ENCODE results near the gene CSGALNACT2.
A peak's percentile ranks its signal among the peaks of the same experiment; 100 is the strongest.

CSGALNACT2 gene

DNA sequence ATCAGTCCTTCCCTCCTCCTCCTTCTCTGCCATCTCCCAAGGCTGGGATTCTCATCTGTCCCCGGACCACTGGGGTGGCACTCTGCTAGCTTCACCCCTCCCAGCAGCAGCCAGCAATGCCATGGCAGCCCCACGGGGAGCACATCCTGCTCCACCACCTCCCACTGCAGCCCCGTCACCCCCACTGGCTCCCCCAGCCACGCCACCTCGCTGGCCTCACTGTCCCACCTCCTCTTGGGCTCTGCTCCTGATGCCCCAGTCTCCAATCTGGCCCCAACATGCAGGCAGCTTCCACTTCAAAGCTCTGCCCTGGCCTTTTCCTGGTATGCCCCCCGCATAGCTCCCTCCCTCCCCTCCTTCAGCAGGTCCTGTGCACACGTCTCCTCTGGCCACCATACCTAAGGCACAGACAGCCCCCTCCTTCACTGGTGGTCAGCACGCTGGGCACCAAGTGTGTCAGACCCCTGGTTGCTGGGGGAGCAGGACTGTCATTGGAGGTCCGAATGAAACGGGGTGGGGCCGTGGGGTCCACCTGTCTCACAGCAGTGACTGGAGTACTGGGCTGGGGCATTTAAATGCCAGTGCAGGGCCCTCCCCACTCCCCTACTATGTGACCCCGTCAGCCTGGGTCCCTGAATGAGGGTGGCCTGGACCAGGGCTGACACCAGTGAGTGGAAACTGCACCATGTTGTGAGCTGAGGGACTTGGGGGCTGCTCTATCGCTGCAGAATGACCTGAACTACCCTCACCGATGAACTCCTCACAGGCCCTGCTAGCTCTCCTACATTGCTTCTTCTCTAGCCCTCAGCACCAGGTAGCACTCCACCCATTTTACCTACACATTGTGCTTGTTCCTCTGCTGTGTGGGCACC, 89.9 kb downstream of the CSGALNACT2 start:
- DNase-seq (ENCODE audit: low read depth in 2 of 2) = no peak

DNA sequence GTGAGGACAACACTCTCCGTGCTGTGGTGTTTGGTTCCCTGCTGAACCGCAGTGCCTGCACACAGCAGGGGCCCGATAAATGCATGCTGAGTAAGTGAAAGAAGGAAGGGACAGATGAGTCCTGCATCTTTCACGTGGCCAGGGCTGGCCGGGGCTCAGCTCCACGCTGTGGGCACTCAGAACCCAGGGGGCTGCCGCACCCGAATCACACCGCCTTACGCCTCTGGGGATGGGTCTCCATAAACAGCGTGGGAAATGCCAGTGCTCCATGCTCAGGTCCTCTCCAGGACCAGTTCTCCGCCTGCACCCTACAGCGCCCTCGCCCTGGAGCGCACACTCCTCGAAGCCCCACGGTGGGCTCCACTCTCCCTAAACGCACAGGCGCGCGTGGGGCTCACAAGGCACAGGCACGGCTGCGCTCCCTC, 90.5 kb downstream of the CSGALNACT2 start:
- DNase-seq (ENCODE audit: low read depth in 2 of 2) = no peak

DNA sequence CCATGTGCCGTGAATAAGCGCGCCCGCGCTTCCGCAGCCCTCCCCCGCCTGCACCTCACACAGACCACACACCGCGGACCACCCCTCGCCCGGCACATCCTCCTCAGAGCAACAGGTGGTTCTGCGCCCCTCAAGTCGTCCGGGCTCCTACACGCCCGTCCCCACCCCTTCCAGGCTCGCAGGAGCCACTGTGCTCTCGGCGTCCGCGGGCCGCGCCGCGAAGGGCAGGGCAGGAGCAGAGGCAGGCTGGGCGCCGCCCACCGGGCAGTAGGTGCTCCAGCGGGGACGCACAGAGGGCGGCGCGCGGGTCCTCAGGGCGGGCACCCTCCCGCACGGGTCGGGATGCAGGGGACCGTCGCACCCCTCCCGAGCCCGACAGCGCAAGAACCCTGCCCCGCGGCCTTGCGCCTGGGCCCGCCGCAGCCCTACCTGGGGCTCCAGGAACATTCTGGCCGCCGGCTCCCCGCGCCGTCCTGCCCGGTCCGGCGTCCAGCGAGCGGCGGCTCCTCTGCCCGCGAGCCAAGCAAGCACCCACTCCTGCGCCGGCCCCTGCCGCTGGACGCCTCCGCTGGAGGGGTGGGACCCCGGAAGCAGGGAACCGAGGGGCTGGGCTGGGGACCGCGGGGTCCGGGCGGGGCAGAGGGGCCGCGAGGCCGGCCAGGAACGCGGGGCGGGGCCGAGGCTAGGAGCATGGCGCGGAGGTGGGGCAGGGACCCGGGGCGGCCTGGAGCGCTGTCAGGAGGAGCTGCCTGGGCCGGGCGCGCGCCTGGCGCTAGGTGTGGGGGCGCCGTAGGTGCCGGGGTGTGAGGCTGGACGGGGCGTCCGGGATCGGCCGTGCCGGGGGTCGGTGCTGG, 91.2 kb downstream of the CSGALNACT2 start:
- peak in 1 of 2 donors; percentile 28 for DNase-seq (ENCODE audit: low read depth in 2 of 2)

DNA sequence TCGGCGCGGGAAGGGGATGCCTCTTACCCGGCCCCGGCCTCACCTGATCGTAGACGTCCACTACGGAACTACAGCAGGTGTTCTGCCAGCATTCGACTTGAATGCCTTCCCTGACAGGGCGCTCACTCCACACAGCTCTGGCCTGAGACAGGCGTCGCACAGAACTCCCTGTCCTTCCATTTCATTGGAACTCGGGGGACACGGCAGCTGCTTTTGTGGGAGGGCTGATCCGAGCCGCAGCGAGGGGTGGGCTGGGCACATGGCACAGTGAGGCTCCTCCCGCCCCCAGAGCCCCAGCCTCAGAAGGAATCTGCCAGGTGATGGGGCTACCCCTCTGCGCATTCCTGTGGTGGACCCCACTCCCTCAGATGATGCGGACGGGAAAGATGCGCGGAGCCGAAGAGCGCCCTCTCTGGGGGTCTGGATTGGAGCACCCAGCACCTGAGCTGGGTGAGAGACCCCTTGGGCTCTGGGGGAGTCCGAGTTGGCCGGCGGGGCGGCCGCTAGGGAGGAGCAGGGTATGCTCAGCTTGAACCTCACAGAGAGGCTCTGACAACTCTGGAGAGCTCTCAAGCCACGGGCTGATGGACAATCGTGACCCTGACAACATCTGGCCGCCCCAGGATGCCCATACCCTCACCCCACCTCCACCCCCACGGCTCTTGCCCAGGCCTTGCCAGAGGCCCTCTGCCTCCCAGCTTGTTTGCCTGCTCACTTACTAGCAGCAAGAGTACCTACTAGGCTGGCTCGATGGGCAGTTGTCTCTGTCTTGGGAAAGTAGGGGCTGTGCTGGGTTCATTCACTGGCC, 92.1 kb downstream of the CSGALNACT2 start:
- DNase-seq (ENCODE audit: low read depth in 2 of 2) = no peak

DNA sequence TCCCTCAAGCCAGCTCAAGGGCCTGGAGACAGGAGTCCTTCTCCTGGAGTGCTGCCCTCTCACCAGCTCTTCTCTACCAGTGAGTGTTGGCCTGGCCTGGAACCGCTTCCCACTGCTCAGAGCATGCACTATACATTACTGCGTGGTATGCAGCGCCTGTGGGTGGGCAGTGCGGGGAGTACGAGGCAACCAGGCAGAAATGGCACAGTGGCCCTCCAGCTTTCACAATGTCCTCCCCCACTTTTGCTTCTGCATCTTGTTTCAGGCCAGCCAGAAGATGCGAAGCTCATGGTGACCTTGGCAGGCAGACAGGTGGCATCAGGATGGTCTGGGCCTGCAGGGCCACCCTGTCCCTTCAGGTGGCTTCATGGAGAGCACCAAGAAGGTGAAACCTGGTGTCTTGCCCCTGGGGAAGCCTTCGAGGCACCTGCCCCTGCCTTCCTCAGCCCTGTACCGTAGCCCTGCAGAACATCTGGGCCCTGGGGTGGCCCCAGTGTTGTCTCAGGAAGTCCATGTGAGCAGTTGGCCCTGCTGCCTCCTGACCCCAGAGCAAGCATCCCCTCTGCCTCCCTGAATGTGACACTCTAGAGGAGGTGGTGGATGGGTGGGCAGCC, 92.8 kb downstream of the CSGALNACT2 start:
- DNase-seq (ENCODE audit: low read depth in 2 of 2) = no peak

DNA sequence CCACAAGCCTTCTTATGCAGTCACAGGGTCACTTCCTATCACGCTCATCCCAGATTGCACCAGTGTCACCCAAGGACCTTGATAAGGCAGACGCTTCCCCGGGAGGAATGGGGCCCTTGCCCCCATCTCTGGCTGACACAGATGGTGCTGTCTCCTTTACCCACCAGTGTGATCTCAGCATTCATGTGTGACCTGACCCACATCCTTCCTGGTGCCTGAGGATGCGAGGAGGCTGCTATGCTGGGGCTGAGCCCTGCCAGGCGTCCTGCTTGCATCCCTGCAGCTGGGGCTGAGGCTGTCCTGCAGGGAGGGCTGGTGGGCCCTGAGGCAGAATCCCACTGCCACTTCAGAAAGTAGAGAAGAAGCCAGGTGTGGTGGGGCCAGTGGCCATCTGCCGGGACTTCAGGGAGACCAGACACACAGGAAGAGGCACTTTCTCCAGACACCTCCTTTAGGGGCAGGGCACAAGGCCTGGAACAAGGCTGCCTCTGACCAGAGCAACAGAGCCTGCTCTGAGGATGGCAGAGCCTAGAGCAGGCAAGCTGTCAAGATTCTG, 93.4 kb downstream of the CSGALNACT2 start:
- no peak for DNase-seq (ENCODE audit: low read depth in 2 of 2)

DNA sequence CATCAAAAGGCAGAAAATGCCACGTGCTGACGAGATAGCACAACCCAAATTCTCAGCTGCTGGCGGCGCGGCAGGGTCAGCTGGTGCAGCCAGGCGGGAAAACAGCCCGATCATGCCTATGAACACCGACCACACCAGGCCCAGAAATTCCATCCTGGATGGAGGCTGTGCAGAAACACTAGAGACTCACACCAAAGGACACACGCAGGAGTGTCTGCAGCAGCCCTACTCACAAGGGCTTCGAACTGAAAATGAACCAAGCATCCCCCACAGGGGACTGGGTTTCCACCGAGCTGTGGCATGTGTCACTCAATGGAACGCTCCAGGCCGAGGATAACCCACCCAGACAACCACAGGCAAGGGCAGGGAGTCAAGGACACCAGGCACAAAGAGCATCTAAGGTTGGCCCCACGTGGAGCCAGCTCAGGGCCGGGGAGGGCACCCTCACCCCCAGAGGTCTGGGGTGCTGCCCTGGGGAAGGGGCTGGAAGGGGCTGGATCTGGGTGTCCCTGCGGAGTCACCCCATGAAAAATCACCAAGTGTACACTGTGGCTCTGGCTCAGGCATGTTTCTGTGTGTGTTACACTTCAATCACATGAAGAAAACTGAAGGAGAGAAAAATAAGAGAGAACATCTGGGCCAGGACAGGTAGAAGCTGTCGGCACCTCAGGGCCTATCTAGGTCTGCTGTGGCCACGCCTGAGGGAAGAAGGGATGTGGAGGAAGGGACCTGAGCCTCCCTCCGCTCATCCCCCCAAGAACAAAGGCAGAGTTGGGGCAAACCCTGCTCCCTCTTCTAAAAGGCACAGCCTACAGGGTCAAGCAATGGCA, 95.6 kb downstream of the CSGALNACT2 start:
- DNase-seq (ENCODE audit: low read depth in 2 of 2) = no peak

DNA sequence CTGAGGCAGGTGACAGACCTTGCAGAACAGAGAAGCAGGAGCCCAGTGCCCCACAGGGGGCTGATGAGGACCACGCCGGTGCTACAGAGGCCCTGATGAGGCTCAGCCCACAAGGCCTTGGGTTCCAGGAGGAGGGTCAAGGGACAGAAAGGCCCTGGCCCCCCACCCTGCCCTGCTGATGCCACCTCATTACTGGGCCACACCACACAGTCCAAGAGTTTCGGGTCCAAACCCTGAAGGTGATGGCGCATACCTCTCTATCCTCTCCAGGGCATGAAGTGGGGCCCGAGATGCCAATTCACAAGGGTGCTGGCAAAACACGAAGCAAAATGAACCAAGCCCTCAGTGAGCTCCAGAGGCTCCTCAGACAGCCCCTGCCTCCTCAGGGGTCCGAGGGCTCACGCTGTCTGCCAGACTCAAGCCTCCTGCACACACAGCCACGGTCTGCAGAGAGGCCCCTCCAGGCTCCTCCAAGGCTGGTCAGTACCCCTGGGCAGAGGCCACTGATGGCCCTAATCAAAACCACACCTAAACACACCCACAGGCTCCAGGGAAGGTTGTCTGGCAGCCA, 96.3 kb downstream of the CSGALNACT2 start:
- no peak for DNase-seq (ENCODE audit: low read depth in 2 of 2)
